HL-60 (cell line): ENCODE results near the gene MAPKAPK2.

Experiments
- DNase-seq, 2 experiments: peaks; one replicate each; pipeline ENCODE4 v3.0.0-alpha.2; 2010 to 2020; ENCODE audit warnings: low read depth in 1 of 2, low spot score in 1 of 2
- H3K27ac ChIP-seq: fragments of 250-450 bp; sonication (Bioruptor Pico); replicated peaks from 2 replicates; pipeline ENCODE4 v1.5.1; 2020; ENCODE audit warnings: mild to moderate bottlenecking, moderate library complexity
- H3K27me3 ChIP-seq: fragments of 250-450 bp; sonication (Bioruptor Pico); 2 replicates; pipeline ENCODE4 v1.5.1; 2021; ENCODE audit warnings: mild to moderate bottlenecking, moderate library complexity; ENCODE audit not compliant: insufficient read depth, poor library complexity, severe bottlenecking
- H3K4me3 ChIP-seq: replicated peaks from 2 replicates; pipeline ENCODE4 v1.5.1; 2011; ENCODE audit warnings: mild to moderate bottlenecking, control low read depth, low read length; ENCODE audit not compliant: insufficient read depth
- GABPA ChIP-seq: IDR thresholded peaks from 2 replicates; pipeline ENCODE4 v1.6.1; 2012; ENCODE audit warnings: low read depth
- POLR2AphosphoS5 ChIP-seq: IDR thresholded peaks from 2 replicates; pipeline ENCODE4 v1.6.1; 2012; ENCODE audit warnings: low read depth
- SPI1 ChIP-seq: IDR thresholded peaks from 2 replicates; pipeline ENCODE4 v1.6.1; 2012; ENCODE audit warnings: low read depth, mild to moderate bottlenecking, borderline replicate concordance
- TF ChIP-seq, protein P1 (sequence below): IDR thresholded peaks from one replicate; pipeline ENCODE4 v1.5.1; 2011; ENCODE audit warnings: low read length, control low read depth, inconsistent platforms; ENCODE audit not compliant: insufficient read depth
- TF ChIP-seq, protein P2 (sequence below): IDR thresholded peaks from 2 replicates; pipeline ENCODE4 v1.6.1; 2012; ENCODE audit warnings: low read depth; ENCODE audit not compliant: insufficient replicate concordance

MAPKAPK2 gene

DNA sequence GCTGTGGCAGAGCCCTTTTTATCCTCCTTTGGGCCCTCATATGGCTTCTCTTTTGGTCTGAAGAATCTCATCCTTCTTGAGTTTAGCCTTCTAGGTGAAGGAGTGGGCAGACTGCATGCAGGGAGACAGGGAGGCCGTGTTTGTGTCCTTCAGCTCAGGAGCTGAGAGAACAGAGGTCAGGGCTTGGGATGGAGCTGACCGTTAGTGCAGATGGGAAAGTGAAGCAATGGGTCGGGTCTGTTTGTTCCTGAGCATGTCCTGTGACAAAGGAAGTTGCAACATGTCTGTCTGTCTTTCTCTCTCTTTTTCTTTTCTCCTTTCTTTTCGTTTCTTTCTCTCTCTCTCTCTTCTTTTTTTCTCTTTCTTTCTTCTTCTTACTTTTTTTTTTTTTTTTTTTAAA is 14.9 kb downstream of the MAPKAPK2 start:
- no peak overlapping the region for H3K4me3 ChIP-seq
- DNase-seq = peak; percentile 72 to 81
- peak overlapping the region; percentile 73 for H3K27ac ChIP-seq
- no peak for TF ChIP-seq SPI1
- TF ChIP-seq POLR2AphosphoS5 = peak; percentile 61; the same call in 1 of the 2 replicates
- H3K27me3 ChIP-seq = no peaks in the 10 kb centered on the region

DNA sequence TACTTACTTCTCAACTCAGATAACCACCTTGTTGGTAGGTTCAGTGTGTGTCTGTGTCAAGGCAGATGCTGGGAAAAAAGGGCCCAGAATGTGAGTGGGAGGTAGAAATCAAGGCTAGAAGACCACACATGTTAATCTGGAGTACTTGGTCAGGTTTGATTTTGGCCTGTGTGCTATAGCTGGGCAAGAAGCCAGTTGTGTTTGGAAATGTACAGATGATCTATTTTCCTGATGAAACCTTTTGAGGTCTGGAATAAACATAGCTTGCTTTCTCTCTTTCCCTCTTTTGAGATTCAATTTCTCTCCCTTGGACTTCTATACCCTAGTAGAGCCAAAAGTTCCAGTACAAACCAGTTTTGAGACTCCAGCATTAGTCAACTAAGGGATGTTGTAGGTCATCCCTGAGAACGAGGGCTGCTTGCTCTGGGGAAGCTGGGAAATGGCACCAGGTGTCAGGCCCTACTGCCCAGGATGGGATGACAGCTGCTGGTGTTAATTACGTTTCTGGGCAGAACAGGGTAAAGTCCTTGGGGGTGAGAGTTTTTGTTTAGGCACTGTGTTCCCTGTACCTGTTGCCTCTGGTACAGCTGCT is 15.8 kb downstream of the MAPKAPK2 start:
- no peak for DNase-seq
- peak overlapping the region; percentile 73 for H3K27ac ChIP-seq
- H3K27me3 ChIP-seq = no peaks in the 10 kb centered on the region
- TF ChIP-seq, protein P1, sequence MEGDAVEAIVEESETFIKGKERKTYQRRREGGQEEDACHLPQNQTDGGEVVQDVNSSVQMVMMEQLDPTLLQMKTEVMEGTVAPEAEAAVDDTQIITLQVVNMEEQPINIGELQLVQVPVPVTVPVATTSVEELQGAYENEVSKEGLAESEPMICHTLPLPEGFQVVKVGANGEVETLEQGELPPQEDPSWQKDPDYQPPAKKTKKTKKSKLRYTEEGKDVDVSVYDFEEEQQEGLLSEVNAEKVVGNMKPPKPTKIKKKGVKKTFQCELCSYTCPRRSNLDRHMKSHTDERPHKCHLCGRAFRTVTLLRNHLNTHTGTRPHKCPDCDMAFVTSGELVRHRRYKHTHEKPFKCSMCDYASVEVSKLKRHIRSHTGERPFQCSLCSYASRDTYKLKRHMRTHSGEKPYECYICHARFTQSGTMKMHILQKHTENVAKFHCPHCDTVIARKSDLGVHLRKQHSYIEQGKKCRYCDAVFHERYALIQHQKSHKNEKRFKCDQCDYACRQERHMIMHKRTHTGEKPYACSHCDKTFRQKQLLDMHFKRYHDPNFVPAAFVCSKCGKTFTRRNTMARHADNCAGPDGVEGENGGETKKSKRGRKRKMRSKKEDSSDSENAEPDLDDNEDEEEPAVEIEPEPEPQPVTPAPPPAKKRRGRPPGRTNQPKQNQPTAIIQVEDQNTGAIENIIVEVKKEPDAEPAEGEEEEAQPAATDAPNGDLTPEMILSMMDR = no peak
- no peak for TF ChIP-seq SPI1
- TF ChIP-seq GABPA = no peak
- H3K4me3 ChIP-seq = no peak overlapping the region

DNA sequence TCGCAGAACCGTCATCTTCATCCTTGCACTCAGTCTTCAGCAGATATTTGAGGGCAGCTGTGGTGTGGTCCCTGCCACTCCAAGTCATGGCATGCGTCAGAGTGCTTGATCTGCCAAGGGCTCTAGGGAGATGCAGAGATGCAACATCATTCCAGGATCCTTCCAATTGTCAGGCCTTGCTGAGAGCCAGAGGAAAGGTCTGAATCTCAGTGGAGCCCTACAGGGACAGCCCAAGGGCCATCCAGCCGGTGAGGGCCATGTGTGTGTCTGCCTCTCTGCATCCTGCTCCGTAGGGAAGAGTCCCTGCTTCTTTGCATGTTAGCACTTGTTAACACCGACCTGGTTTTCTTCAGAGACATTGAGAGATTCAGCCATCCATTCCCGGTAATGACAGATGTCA is 17.6 kb downstream of the MAPKAPK2 start:
- DNase-seq = no peak
- H3K27me3 ChIP-seq = no peaks in the 10 kb centered on the region
- H3K27ac ChIP-seq = no peak overlapping the region
- TF ChIP-seq SPI1 (no peak), GABPA (no peak), POLR2AphosphoS5 (no peak)
- TF ChIP-seq, protein P1 = no peak
- TF ChIP-seq, protein P2, sequence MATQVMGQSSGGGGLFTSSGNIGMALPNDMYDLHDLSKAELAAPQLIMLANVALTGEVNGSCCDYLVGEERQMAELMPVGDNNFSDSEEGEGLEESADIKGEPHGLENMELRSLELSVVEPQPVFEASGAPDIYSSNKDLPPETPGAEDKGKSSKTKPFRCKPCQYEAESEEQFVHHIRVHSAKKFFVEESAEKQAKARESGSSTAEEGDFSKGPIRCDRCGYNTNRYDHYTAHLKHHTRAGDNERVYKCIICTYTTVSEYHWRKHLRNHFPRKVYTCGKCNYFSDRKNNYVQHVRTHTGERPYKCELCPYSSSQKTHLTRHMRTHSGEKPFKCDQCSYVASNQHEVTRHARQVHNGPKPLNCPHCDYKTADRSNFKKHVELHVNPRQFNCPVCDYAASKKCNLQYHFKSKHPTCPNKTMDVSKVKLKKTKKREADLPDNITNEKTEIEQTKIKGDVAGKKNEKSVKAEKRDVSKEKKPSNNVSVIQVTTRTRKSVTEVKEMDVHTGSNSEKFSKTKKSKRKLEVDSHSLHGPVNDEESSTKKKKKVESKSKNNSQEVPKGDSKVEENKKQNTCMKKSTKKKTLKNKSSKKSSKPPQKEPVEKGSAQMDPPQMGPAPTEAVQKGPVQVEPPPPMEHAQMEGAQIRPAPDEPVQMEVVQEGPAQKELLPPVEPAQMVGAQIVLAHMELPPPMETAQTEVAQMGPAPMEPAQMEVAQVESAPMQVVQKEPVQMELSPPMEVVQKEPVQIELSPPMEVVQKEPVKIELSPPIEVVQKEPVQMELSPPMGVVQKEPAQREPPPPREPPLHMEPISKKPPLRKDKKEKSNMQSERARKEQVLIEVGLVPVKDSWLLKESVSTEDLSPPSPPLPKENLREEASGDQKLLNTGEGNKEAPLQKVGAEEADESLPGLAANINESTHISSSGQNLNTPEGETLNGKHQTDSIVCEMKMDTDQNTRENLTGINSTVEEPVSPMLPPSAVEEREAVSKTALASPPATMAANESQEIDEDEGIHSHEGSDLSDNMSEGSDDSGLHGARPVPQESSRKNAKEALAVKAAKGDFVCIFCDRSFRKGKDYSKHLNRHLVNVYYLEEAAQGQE = no peak
- no peak overlapping the region for H3K4me3 ChIP-seq

GRCh38 chr1:206702803-206703202 is 18.1 kb downstream of the MAPKAPK2 start:
- Histone ChIP-seq H3K27ac (no peak overlapping the region), H3K4me3 (no peak overlapping the region), H3K27me3 (no peaks in the 10 kb centered on the region)
- TF ChIP-seq, protein P2 = no peak
- DNase-seq = no peak

DNA sequence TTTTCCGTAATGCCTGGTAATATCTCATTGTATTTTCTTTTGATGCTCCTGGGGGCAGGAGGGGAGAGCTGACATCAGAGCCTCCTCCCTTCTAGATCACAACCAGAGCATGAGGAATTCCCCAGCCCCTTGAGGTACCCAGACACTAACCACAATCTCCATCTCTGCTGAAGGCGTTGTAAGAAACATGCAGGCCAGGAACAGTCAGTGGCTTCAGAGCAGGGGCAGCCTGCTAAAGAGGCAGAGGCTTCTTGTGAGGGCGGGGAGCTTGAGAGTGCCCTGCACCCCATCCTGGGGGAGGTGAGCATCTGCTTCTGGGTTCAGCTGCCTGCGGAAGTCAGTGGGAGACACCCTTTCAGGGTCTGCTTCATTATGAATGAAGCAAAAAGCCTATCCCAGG is 19.0 kb downstream of the MAPKAPK2 start:
- Histone ChIP-seq H3K4me3 (no peak overlapping the region), H3K27ac (no peak overlapping the region), H3K27me3 (no peaks in the 10 kb centered on the region)
- peak; percentile 37; the same call in 1 of the 2 replicates for TF ChIP-seq SPI1
- TF ChIP-seq, protein P1 = no peak
- peak; percentile 49; the same call in 1 of the 2 replicates for TF ChIP-seq POLR2AphosphoS5
- peak in 1 of 2 experiments; percentile 56 for DNase-seq
